Astrocyte (in vitro differentiated cells and primary cell): ENCODE data around the gene KIAA1671. TPM values are rescaled to one million over a fixed set of nuclear protein-coding genes. Genes with fewer than 3 reads are reported as not detected.

Experiments
- DNase-seq: peaks from one replicate; pipeline ENCODE4 v3.0.0-alpha.2; 2010; ENCODE audit warnings: low read depth
- FAIRE-seq: peaks from 2 replicates; lab custom pipeline; 2011; peaks lifted over from hg19 to GRCh38; lab: Jason Lieb, UNC
- H2AFZ ChIP-seq: 2 replicates; pipeline ENCODE4 v1.6.0; 2012; ENCODE audit warnings: low read depth, low read length, inconsistent platforms
- H3K27ac ChIP-seq: 2 replicates; pipeline ENCODE4 v1.5.1; 2011; ENCODE audit warnings: low read depth, low read length, inconsistent platforms
- H3K27me3 ChIP-seq: 2 replicates; pipeline ENCODE4 v1.6.0; 2011; ENCODE audit warnings: low read length, inconsistent platforms; ENCODE audit not compliant: insufficient read depth
- H3K36me3 ChIP-seq: 2 replicates; pipeline ENCODE4 v1.5.1; 2011; ENCODE audit warnings: low read length, inconsistent platforms; ENCODE audit not compliant: insufficient read depth
- H3K4me1 ChIP-seq: 2 replicates; pipeline ENCODE4 v1.5.1; 2011; ENCODE audit warnings: low read length, inconsistent platforms; ENCODE audit not compliant: insufficient read depth
- H3K4me2 ChIP-seq: 2 replicates; pipeline ENCODE4 v1.6.0; 2012; ENCODE audit warnings: low read length, inconsistent platforms
- H3K4me3 ChIP-seq: 2 replicates; pipeline ENCODE4 v1.5.1; 2011; ENCODE audit warnings: low read depth, mild to moderate bottlenecking, low read length, inconsistent platforms; ENCODE audit not compliant: insufficient read depth
- H3K79me2 ChIP-seq: 2 replicates; pipeline ENCODE4 v1.6.0; 2012; ENCODE audit warnings: mild to moderate bottlenecking, low read length, inconsistent platforms; ENCODE audit not compliant: insufficient read depth
- H3K9ac ChIP-seq: 2 replicates; pipeline ENCODE4 v1.6.0; 2012; ENCODE audit warnings: mild to moderate bottlenecking, low read length, inconsistent platforms
- H3K9me3 ChIP-seq: 2 replicates; pipeline ENCODE4 v1.5.1; 2012; ENCODE audit warnings: low read depth, mild to moderate bottlenecking, low read length, inconsistent platforms; ENCODE audit not compliant: insufficient read depth
- H4K20me1 ChIP-seq: 2 replicates; pipeline ENCODE4 v1.6.0; 2012; ENCODE audit warnings: low read length, inconsistent platforms; ENCODE audit not compliant: insufficient read depth
- H3K27ac Mint-ChIP-seq: one replicate; pipeline ENCODE4 v1.8.0; 2021; ENCODE audit warnings: mild to moderate bottlenecking, mixed read lengths; ENCODE audit not compliant: unreplicated experiment
- H3K27me3 Mint-ChIP-seq: one replicate; pipeline ENCODE4 v1.8.0; 2021; ENCODE audit warnings: low read depth, mixed read lengths; ENCODE audit not compliant: unreplicated experiment
- H3K36me3 Mint-ChIP-seq: one replicate; pipeline ENCODE4 v1.8.0; 2021; ENCODE audit warnings: low read depth, mixed read lengths; ENCODE audit not compliant: unreplicated experiment
- H3K4me1 Mint-ChIP-seq: one replicate; pipeline ENCODE4 v1.8.0; 2021; ENCODE audit warnings: low read depth, mixed read lengths; ENCODE audit not compliant: unreplicated experiment
- H3K4me3 Mint-ChIP-seq: one replicate; pipeline ENCODE4 v1.8.0; 2021; ENCODE audit warnings: mild to moderate bottlenecking, moderate library complexity, mixed read lengths; ENCODE audit not compliant: unreplicated experiment
- H3K9me3 Mint-ChIP-seq: one replicate; pipeline ENCODE4 v1.8.0; 2021; ENCODE audit warnings: mild to moderate bottlenecking, mixed read lengths; ENCODE audit not compliant: unreplicated experiment
- CTCF ChIP-seq: IDR thresholded peaks from 2 replicates; pipeline ENCODE4 v1.5.1; 2011; ENCODE audit warnings: low read depth, mild to moderate bottlenecking, inconsistent platforms, low read length, moderate library complexity; ENCODE audit not compliant: insufficient read depth
- EZH2 ChIP-seq: IDR thresholded peaks from 2 replicates; pipeline ENCODE4 v1.6.1; 2012; ENCODE audit warnings: mild to moderate bottlenecking, low read length, inconsistent platforms; ENCODE audit not compliant: insufficient read depth
- total RNA-seq: library from RNA; stranded (reverse); gene quantifications from 2 replicates; pipeline ENCODE4 v1.2.1, GENCODE V29; 2021

Gene KIAA1671
- total RNA-seq, 1 donor from 2014 or later: 28.4 TPM

GRCh38 chr22:25137577-25138525, 185.3 kb downstream of the KIAA1671 start:
- no peaks in the 10 kb centered on the region for H3K4me1 ChIP-seq
- no peak overlapping the region for H3K27ac ChIP-seq
- H3K79me2 ChIP-seq: no peaks in the 10 kb centered on the region
- H3K27me3 ChIP-seq: peaks cover 4% of the 10 kb centered on the region
- no peaks in the 10 kb centered on the region for H3K4me1 Mint-ChIP-seq
- H3K4me3 Mint-ChIP-seq: no peak overlapping the region
- DNase-seq: no peak
- no peak overlapping the region for H3K9ac ChIP-seq
- no peaks in the 10 kb centered on the region for H3K9me3 ChIP-seq
- no peak overlapping the region for H3K27ac Mint-ChIP-seq
- H3K4me3 ChIP-seq: no peak overlapping the region
- no peak overlapping the region for H2AFZ ChIP-seq
- no peaks in the 10 kb centered on the region for H3K36me3 ChIP-seq
- H3K4me2 ChIP-seq: no peak overlapping the region
- peaks cover 3% of the 10 kb centered on the region for H3K9me3 Mint-ChIP-seq
- FAIRE-seq: no peak
- no peaks in the 10 kb centered on the region for H3K27me3 Mint-ChIP-seq
- peaks cover 9% of the 10 kb centered on the region for H3K36me3 Mint-ChIP-seq
- no peaks in the 10 kb centered on the region for H4K20me1 ChIP-seq
- no peak for TF ChIP-seq CTCF
- TF ChIP-seq EZH2: no peak

- Histone ChIP-seq H4K20me1 (peaks cover under 1% of the 10 kb centered on the region), H3K36me3 (no peaks in the 10 kb centered on the region), H3K9ac (no peak overlapping the region), H3K27me3 (peaks cover 4% of the 10 kb centered on the region), H3K27ac (no peak overlapping the region), H3K9me3 (no peaks in the 10 kb centered on the region), H2AFZ (no peak overlapping the region), H3K79me2 (no peaks in the 10 kb centered on the region), H3K4me3 (no peak overlapping the region), H3K4me1 (no peaks in the 10 kb centered on the region), H3K4me2 (no peak overlapping the region)
- H3K36me3 Mint-ChIP-seq: peaks cover 9% of the 10 kb centered on the region
- FAIRE-seq (no peak), DNase-seq (no peak)
- no peak overlapping the region for H3K4me3 Mint-ChIP-seq
- H3K4me1 Mint-ChIP-seq: no peaks in the 10 kb centered on the region
- H3K27ac Mint-ChIP-seq: no peak overlapping the region
- no peak for TF ChIP-seq CTCF
- TF ChIP-seq EZH2: no peak
- H3K27me3 Mint-ChIP-seq: no peaks in the 10 kb centered on the region
- peaks cover 3% of the 10 kb centered on the region for H3K9me3 Mint-ChIP-seq
Measured at GRCh38 chr22:25139062-25139461, 186.5 kb downstream of the KIAA1671 start.

- no peak overlapping the region for H3K9ac ChIP-seq
- H3K27ac Mint-ChIP-seq: no peak overlapping the region
- H3K4me3 Mint-ChIP-seq: no peak overlapping the region
- TF ChIP-seq EZH2 (no peak), CTCF (no peak)
- no peaks in the 10 kb centered on the region for H3K4me1 Mint-ChIP-seq
- no peaks in the 10 kb centered on the region for H3K27me3 Mint-ChIP-seq
- DNase-seq (no peak), FAIRE-seq (no peak)
- H2AFZ ChIP-seq: no peak overlapping the region
- H3K27me3 ChIP-seq: no peaks in the 10 kb centered on the region
- H3K9me3 ChIP-seq: no peaks in the 10 kb centered on the region
- H3K27ac ChIP-seq: no peak overlapping the region
- no peaks in the 10 kb centered on the region for H3K79me2 ChIP-seq
- no peaks in the 10 kb centered on the region for H3K36me3 ChIP-seq
- H3K4me3 ChIP-seq: no peak overlapping the region
- peaks cover 3% of the 10 kb centered on the region for H3K9me3 Mint-ChIP-seq
- no peak overlapping the region for H3K4me2 ChIP-seq
- H4K20me1 ChIP-seq: peaks cover 3% of the 10 kb centered on the region
- H3K4me1 ChIP-seq: no peaks in the 10 kb centered on the region
- peaks cover 9% of the 10 kb centered on the region for H3K36me3 Mint-ChIP-seq
Measured at GRCh38 chr22:25142102-25142501, 189.6 kb downstream of the KIAA1671 start.
